ENCODE results near the gene CCR5.
"Not testable (repeated sequence)": the region's sequence is repeated elsewhere in the genome, so short reads cannot be mapped to it uniquely, and the experiment has no call there.

Gene CCR5

DNA sequence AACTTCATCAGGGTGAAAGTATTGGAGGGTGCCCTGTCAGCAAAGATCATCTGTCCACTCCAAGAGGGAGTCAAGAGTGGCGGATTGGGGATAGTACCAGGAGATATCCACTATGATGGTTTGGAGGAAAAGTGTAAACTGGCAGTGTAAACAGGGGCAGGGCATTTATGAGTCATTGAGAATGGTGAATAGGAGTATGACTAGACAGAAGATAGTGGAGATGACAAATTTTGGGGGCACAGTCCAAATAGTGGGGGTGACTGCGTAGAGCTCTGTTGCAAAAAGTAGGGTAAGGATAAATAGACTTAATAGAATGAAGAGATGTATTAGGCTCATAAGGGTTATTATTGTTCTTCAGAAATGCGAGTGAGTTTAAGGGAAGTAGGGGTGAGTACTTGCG is 18.1 kb downstream of the CCR5 start:
- not testable (repeated sequence) for DNase-seq

DNA sequence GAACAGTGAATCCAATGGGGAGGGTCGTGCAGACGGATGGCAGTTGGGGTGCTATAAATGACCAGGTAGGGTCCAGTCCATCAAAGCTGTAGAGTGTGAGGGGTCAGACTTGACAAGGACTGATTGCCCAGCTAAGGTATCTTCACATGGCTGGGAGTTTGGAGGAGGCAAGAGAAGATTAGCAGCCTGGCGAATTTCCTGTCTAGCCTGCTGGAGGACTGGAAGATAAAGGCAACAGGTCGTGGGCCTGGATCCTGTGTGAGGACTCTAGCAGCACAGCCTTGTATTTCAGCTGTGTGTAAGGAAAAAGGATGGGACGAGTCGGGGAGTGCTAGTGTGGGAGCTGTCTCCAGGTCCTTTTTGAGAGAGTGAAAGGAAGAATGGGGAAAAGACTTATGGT is 18.6 kb downstream of the CCR5 start:
- DNase-seq, result no peak

DNA sequence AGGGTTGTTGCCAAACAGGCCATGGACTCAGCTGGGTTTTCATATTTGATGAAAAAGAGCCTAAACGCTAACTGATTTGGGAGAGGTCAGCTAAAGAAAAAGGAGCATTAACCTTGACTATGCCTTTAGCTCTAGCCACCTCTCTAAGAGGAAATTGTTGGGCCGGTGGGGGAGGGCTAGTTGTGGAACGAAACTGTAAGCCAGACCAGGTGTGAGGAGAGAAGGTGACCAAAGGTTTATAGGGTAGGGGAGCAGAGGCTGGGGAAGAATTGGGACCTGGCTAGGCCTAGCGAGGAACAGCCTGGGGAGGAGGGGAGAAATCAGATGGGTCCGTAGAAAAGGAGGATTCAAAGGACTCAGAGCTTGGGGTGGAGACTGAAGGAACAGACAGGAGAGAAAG is 20.8 kb downstream of the CCR5 start:
- not testable (repeated sequence) for DNase-seq

DNA sequence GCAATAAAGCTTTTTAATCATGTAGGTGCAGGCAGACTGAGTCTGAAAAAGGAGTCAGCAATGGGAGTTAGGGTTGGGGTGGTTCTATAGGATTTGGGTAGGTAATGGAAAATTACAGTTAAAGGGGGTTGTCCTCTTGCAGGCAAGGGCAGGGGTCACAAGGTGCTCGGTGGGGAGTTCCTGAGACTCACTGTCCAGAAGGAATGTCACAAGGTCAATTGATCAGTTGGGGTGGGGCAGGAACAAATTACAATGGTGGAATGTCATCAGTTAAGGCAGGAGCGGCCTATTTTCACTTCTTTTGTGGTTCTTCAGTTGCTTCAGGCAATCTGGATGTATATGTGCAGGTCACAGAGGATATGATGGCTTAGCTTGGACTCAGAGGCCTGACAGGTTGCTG is 22.3 kb downstream of the CCR5 start:
- DNase-seq, result no peak

DNA sequence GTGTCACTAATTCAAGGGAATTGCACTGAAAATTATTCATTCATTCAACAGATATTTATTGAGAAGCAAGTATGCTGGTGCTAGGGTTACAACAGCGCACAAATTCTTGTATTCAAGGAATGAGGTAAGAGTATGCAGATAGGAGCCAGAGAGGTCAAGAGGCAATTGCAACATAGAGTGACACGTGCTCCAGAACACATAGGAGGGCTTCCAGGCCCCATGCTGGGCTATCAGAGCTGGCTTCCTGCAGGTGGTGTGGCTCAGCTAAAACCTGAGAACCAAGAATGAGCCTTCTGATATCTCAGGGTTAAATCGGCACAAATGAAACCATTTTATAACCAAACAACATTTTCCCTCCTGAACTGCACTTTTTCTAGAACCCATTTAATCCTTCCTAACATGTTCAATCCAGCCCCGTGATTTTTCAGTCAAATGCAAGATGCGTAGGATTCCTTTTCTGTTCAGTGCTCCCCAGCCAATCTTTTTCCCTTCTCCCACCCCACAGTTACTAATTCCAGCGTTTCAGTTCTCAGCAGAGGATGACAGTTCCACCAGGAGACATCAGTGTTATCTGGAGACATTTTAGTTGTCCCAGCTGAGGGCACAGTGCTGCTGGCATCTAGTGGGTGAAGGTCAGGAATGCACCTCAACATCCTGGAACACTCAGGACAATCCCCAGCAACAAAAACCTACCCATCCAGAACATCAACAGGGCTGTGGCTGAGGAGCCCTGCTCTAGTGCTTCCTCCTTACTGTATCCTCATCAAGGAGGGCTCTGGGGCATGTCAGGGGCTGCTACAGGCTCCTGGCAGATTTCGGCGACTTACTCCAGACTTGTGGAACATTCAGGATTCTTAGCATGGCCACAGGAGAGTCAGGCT is 23.0 kb downstream of the CCR5 start:
- no peak for DNase-seq

DNA sequence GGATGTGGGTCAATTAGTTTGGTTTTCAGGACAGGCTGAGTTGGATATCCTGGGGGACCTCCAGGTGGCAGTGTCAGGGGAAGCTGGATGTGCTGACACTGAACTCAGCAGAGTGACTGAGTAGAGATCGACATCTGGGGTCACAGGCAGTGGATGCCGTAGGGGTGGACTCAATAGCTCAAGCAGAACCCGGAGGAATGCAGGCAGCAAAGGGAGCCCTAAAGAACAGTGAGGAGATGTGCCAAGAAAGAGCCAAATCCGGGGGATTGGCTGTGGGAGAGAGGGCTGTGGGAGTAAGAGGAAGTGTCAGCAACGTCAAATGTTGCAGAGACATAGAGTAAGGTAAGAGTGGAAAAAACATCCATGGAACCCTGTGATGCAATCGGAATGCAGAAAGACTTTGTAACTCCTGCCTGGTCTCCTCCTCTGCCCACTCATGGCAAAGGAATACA is 24.5 kb downstream of the CCR5 start:
- no peak for DNase-seq

DNA sequence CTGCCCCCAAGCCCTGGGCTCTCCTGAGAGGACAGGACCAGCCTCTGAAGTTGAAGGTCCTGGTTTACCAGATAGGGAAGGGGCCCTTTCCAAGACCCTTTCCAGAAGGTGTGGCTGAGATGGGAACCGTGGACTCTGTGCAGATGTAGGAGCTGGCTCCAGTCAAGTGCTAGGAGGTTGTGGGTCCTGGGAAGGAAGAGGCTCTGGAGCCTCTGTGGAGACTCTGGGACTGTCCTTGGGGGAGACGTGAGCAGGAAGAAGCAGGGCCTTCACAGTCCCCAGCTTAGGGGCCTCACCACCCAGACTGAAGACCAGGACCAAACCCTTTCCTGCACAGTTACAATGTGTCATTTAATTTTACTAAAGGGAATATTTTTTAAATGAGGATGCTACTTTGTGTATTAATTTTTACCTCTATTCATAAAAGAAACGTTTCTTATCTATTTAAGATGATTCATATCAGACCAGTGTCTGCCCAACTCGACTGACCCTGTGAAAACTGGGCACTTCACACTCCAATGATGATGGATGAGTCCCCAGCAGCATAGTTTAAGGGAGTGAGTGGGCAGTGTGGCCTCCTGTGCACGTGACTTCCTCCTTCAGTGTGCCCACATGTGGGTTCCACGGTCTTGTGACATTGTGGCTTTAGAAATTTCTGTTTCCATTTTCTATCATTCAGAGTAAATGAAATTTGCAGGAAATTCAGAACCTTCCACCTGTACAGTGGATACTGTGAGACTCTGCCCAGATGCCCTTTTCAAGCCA is 25.2 kb downstream of the CCR5 start:
- DNase-seq, result no peak

DNA sequence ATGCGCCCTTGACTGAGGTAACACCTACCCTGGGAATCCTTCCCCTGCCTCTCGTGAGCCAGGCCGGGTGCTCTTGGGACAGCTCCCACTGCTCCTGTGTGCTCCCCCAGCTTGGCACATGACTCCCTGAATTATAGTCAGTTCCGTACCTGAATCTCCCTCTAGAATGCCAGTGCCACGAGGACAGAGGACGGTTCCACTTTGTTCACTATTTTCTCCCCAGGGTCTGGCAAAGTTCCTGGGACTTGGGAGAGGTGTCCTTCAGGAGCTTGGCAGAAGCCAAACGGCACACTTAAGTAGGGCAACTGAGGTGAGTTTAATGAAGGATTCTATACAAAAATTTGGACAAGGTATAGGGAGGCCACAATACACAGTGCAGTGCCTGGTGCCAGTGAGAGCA is 26.4 kb downstream of the CCR5 start:
- no peak for DNase-seq

DNA sequence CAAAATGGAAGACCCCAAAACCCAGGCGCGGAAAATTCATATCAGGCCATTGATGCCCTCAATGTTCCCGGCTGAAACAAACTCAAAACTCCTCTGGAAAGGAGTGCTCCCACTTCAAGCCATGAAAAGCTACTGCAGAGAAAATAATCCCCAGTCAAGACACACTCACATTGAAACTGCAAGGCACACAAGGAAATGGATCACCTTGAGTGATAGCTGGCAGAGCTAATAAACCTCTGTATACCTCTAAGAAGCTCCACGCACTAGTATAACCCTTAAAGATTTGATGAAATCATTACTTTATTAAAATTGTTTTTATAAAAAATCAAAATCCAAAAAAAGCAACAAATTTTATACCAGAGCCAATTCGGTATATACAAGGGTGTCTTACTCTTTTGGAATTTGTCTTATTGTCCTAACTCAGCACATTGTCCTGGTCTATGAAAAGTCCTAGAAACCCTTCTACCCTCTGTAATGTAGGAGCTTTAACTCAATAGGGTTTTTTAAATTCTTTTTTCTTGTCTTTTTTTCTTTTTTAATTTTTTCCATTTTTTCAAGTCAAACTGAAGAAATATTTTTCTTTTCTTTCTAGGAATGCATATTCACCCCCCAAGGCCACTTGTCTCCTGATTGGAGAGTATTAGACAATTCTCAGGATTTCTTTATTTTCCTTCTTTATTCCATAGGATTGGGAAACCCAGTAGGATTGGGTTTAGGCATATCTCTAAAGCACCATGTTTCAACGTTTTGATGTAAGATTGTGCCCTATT is 27.6 kb downstream of the CCR5 start:
- no peak for DNase-seq

DNA sequence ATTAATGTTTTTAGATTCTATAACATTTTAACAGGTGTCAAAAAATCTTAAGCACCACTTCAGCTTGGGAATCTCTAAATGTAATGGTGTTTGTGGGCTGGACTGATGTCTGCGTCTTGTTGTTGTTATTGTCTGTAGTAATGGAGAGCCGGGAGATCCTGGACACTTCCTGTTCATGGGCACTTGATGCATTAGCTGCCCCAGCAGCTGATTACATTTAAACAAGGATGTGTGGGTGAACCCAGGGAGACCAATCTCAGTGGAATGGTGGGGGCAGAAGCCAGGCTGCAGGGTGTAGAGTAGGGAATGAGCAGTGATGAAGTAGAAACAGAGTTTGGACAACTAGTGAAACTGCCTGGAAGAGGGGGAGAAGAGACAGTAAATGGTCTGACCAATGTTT is 28.4 kb downstream of the CCR5 start:
- DNase-seq, result no peak

DNA sequence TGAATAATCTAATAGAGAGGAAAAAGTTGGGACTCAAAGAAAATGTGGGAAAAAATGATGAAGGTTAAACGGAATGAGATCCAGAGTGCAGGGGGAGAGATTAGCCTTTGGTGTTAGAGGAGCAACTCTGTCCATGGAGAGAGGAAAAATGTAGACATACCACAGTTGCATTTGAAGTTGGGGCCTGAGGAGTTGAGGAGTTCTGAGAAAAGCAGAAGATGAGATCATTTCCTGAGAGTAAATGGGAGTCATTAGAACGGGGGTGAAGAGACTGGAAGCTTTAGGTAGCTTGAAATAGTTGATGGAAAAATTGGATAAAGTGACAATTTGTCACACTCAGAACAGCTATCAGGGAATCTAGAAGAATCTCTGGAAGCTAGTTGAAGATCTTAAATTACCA is 28.8 kb downstream of the CCR5 start:
- DNase-seq, result no peak

DNA sequence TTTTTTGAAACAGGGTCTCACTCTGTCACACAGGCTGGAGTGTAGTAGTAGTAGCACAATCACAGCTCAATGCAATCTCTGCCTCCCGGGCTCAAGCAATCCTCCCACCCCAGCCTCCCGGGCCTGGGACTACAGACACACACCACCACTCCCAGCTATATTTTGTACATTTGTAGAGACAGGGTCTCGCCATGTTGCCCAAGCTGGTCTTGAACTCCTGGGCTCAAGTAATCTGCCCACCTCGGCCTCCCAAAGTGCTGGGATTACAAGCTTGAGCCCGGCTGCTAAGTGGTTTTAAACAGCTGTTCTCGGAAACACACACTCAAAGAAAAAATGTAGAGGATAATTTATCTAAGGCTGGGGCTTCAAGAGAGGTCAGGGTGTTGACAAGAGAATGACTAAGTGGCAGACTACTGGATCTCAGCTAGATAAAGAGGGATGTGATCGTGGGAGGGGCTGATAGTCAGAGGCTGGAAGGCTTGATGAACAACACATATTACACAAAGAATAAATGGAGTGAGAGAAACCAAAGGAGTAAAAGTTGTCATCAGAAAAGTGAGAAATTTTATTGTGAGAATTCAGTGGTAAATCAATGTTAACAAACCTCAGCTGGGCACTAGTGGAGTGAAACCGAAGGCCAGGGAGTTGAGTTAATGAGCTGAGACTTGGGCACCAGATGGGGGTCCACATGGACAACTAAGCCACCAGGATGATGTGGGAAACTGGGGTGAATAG is 29.4 kb downstream of the CCR5 start:
- DNase-seq, result no peak

DNA sequence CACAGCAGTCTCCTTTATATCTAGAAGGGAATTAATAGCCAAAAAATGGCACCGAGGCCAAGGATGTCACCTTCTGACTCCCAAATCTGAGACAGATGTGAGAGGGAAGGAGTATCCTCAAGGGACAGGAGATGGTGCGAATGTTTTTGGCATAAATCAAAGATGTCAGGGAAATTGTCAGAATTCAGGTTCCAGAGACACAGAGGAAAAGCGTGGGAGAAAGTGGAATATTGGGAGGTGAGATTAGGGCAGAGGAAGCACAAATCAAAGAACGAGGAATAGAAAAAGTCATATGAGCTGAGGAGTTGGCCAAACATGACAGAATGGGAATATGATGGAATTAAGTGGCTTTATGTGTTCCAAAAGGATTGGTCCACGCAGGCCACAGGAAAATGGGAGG is 30.1 kb downstream of the CCR5 start:
- DNase-seq, result no peak

DNA sequence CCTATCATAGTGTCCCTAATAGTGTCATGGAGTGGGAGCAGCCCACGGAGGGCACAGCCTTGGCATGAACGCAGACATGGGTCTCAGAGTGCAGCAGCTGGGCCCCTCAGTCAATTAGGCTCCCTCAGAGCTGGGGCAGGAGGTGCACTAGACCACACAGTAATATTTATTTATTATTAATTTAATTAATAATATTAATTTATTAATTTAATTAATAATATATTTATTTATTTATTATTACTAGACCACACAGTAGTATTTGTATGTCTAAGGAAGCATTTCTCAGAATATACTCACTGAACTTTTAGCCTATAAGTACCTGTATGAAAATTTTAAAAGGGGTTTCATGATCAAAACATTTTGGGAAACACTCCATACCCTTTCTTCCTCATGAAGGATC is 30.8 kb downstream of the CCR5 start:
- DNase-seq, result no peak

DNA sequence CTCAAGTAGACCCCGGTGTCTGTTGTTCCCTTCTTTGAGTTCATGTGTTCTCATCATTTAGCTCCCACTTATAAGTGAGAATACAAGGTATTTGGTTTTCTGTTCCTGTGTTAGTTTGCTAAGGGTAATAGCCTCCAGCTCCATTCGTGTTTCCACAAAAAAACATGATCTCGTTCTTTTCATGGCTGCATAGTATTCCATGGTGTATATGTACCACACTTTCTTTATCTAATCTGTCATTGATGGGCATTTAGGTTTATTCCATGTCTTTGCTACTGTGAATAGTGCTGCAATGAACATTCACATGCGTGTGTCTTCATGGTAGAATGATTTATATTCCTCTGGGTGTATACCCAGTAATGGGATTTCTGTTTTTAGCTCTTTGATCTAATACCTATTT is 32.2 kb downstream of the CCR5 start:
- not testable (repeated sequence) for DNase-seq

DNA sequence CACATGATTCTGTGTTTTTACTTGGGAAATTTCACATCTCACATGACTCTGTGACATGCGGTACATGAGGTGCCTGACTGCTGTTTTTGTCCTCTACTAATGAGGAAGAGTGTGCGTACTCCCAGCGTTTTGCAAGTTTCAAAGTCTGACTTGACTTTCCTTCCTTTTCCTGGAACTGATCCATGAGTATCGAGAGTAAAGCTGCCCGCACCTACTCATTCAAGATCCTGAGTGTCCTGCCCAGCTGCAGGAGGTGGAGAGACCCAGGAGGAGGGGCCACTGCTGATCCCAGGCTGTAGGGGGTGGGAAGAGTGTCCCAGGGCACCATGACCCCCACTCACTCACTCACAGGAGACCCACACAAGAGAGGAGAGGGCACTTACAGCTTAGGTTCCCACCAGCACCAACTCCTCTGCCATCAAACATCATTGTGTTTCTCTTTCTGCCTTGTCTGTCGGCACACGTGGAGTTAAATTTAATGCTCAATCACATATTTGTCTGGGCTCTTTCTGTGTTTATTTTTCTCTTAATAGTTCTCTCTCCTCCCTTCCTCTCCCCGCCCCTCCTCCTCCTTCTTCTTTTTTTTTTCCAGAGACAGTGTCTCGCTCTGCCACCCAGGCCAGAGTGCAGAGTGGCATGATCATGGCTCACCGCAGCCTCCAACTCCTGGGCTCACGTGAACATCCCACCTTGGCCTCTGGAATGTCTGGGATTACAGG is 34.7 kb downstream of the CCR5 start:
- DNase-seq, result no peak

DNA sequence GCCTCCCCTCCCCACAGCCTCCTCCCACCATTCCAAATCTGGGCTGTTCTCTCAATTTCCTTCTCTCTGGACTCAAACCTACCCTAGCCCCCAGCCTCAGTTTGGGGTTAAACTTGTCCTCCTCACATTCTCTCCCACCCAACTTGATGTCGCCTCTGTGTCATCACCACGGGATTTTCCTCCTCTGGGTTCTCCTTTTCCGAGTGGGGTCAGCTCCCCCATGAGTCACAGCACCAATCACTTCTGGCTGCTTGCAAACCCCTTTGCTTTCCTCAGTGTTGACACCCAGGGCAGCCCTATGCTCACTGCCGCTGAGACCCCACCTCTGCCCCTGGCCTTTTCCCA is 35.7 kb downstream of the CCR5 start:
- no peak for DNase-seq

DNA sequence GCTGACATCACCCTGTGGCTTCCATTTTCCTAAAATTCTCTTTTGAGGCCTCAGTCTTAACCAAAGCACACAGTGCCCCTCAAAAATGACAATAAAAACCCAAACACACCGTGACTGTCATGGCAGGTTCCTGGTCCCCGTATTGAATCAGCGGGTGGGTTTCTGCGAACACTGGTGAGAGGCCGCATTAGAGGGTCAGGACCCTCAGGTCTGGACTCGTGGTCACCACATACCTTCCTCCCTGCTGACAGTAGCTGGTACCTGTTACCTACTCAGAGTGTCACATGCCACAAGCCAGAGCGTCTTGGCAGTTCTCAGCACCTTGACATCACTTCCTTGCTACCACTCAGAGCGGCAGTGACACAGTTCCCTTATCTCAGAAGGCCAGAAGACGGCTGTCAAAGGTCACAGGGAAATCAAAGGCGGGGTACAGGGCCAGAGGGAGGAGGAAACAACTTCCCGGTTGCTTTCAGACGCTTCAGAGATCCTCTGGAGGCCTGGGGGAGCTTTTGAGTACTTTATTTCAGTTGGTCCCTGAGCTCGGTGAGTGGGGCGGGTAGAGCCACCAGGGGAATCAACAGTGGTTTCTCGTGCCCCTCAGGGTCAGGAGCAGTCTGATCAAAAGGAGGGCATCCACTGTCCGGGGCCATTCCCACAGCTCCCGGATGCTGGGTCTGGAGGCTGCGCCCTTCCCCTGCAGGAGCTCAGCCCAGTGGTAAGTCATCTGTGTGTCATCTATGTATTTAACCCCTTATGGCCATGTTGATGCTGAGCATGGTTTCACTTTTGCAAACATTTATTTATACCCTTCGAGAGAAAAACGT is 36.3 kb downstream of the CCR5 start, which contains the start of the genes CCR5AS and CCRL2:
CCR5AS (minus strand) TSS at position 279 of the 824 bp plus-strand sequence.
CCRL2 (plus strand) TSS at position 472 of the 824 bp plus-strand sequence. CDS start 821 bp downstream, outside the sequence.
- DNase-seq, result no peak

DNA sequence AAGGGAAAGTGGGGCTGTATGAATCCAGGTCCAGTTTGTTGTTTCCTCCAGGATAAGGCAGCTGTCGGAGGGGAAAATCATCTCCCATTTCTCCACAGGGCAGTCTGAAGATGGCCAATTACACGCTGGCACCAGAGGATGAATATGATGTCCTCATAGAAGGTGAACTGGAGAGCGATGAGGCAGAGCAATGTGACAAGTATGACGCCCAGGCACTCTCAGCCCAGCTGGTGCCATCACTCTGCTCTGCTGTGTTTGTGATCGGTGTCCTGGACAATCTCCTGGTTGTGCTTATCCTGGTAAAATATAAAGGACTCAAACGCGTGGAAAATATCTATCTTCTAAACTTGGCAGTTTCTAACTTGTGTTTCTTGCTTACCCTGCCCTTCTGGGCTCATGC is 37.2 kb downstream of the CCR5 start:
- DNase-seq, result no peak

DNA sequence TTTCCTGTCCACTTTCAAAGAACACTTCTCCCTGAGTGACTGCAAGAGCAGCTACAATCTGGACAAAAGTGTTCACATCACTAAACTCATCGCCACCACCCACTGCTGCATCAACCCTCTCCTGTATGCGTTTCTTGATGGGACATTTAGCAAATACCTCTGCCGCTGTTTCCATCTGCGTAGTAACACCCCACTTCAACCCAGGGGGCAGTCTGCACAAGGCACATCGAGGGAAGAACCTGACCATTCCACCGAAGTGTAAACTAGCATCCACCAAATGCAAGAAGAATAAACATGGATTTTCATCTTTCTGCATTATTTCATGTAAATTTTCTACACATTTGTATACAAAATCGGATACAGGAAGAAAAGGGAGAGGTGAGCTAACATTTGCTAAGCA is 38.1 kb downstream of the CCR5 start:
- no peak for DNase-seq
